Trophoblast cell (in vitro differentiated cells and primary cell): ENCODE measurements around the gene GTSE1.

Experiments used
- DNase-seq, 2 donors: peaks; one replicate each; pipeline ENCODE4 v3.0.0-alpha.2; 2016
- H2AFZ ChIP-seq: 2 replicates; pipeline ENCODE4 v1.6.1; 2013; ENCODE audit warnings: low read length, moderate library complexity, mild to moderate bottlenecking; ENCODE audit not compliant: insufficient read depth, poor library complexity
- H2AK5ac ChIP-seq: 2 replicates; pipeline ENCODE4 v1.6.1; 2013; ENCODE audit warnings: mild to moderate bottlenecking, low read length
- H2BK120ac ChIP-seq: 2 replicates; pipeline ENCODE4 v1.6.1; 2013; ENCODE audit warnings: low read length, mild to moderate bottlenecking, moderate library complexity; ENCODE audit not compliant: insufficient read depth, poor library complexity
- H2BK12ac ChIP-seq: 2 replicates; pipeline ENCODE4 v1.6.1; 2013; ENCODE audit warnings: mild to moderate bottlenecking, low read length, moderate library complexity
- H2BK5ac ChIP-seq: 2 replicates; pipeline ENCODE4 v1.6.1; 2013; ENCODE audit warnings: low read length, low read depth, moderate library complexity, mild to moderate bottlenecking; ENCODE audit not compliant: poor library complexity
- H3K14ac ChIP-seq: 2 replicates; pipeline ENCODE4 v1.6.1; 2013; ENCODE audit warnings: mild to moderate bottlenecking, low read length
- H3K18ac ChIP-seq: 2 replicates; pipeline ENCODE4 v1.6.1; 2013; ENCODE audit warnings: mild to moderate bottlenecking, low read length
- H3K23ac ChIP-seq: 2 replicates; pipeline ENCODE4 v1.6.1; 2013; ENCODE audit warnings: low read length
- H3K27ac ChIP-seq: 2 replicates; pipeline ENCODE4 v1.5.1; 2013; ENCODE audit warnings: low read depth, mild to moderate bottlenecking, inconsistent platforms, low read length, moderate library complexity
- H3K27me3 ChIP-seq: 2 replicates; pipeline ENCODE4 v1.6.1; 2013; ENCODE audit warnings: inconsistent platforms, mild to moderate bottlenecking, low read length, moderate library complexity; ENCODE audit not compliant: insufficient read depth
- H3K36me3 ChIP-seq, 2 experiments: 1 replicate in 1 of 2; 2 replicates in 1 of 2; pipeline ENCODE4 v1.6.1; 2013; ENCODE audit warnings: low read length in 2 of 2, mild to moderate bottlenecking in 2 of 2, moderate library complexity in 1 of 2; ENCODE audit not compliant: insufficient read depth in 2 of 2, control insufficient read depth in 1 of 2
- H3K4ac ChIP-seq: 2 replicates; pipeline ENCODE4 v1.6.1; 2013; ENCODE audit warnings: low read depth, mild to moderate bottlenecking, low read length, moderate library complexity
- H3K4me1 ChIP-seq, 2 experiments: 1 replicate in 1 of 2; 2 replicates in 1 of 2; pipeline ENCODE4 v1.6.1; 2013; ENCODE audit warnings: low read length in 2 of 2, mild to moderate bottlenecking in 2 of 2, moderate library complexity in 1 of 2; ENCODE audit not compliant: insufficient read depth in 2 of 2, control insufficient read depth in 1 of 2
- H3K4me2 ChIP-seq: 2 replicates; pipeline ENCODE4 v1.6.1; 2013; ENCODE audit warnings: inconsistent platforms, mild to moderate bottlenecking, low read length, moderate library complexity
- H3K4me3 ChIP-seq: 2 replicates; pipeline ENCODE4 v1.5.1; 2013; ENCODE audit warnings: mild to moderate bottlenecking, low read depth, low read length, inconsistent platforms
- H3K79me1 ChIP-seq: one replicate; pipeline ENCODE4 v1.6.1; 2013; ENCODE audit warnings: low read length
- H3K79me2 ChIP-seq: 2 replicates; pipeline ENCODE4 v1.6.1; 2013; ENCODE audit warnings: low read length, mild to moderate bottlenecking; ENCODE audit not compliant: control insufficient read depth, insufficient read depth, poor library complexity
- H3K9ac ChIP-seq: 2 replicates; pipeline ENCODE4 v1.6.1; 2013; ENCODE audit warnings: mild to moderate bottlenecking, low read length
- H3K9me3 ChIP-seq: 2 replicates; pipeline ENCODE4 v1.6.1; 2013; ENCODE audit warnings: low read depth, mild to moderate bottlenecking, control low read depth, inconsistent platforms, low read length; ENCODE audit not compliant: insufficient read depth
- H4K12ac ChIP-seq: 2 replicates; pipeline ENCODE4 v1.6.1; 2013; ENCODE audit warnings: low read depth, mild to moderate bottlenecking, low read length, moderate library complexity
- H4K8ac ChIP-seq: 2 replicates; pipeline ENCODE4 v1.6.1; 2013; ENCODE audit warnings: low read depth, mild to moderate bottlenecking, low read length, moderate library complexity
- H4K91ac ChIP-seq: one replicate; pipeline ENCODE4 v1.6.1; 2013; ENCODE audit warnings: low read depth, mild to moderate bottlenecking, low read length, moderate library complexity
- WGBS: extraction: QIAGEN DNeasy Blood & Tissue Kit; methylation state at CpG from one replicate; pipeline ENCODE4 v1.1.7; 2013; ENCODE audit warnings: missing lambda C conversion rate; ENCODE audit not compliant: insufficient read length, insufficient coverage; ENCODE audit errors: extremely low coverage; 5-methylcytosine and 5-hydroxymethylcytosine counted together

The GTSE1 gene

DNA sequence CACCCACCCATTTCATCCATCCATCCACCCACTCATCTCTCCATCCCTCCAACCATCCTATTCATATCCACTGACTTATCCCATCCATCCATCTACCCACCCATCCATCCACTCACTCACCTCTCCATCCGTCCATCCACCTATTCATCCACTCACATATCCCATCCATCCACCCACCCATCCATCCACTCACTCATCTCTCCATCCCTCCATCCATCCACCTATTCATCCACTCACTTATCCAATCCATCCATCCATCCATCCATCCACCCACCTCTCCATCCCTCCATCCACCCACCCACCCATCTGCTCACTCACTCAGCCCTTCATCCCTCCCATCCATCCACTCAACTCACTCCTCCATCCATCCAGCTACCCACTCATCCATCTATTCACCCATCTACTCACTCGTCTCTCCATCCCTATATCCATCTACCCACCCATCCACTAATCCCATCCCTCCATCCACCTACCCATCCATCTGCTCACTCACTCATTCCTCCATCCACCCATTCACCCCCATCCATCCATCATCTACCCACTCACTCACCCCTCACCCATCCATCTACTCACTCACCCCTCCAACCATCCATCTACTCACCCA, 75.1 kb downstream of the GTSE1 start:
- Histone ChIP-seq H2AFZ (no peak overlapping the region), H3K36me3 (peaks cover 18 to 25% of the 10 kb centered on the region in 2 experiments), H3K4me1 (peaks cover under 1 to 2% of the 10 kb centered on the region in 2 experiments), H3K4me3 (no peak overlapping the region), H2BK5ac (no peak overlapping the region), H4K8ac (no peak overlapping the region), H2AK5ac (no peak overlapping the region), H3K9me3 (peaks cover 11% of the 10 kb centered on the region), H3K18ac (no peak overlapping the region), H2BK12ac (no peak overlapping the region), H3K9ac (no peak overlapping the region), H3K79me1 (peaks cover under 1% of the 10 kb centered on the region), H3K27ac (no peak overlapping the region), H3K27me3 (no peaks in the 10 kb centered on the region), H4K12ac (no peak overlapping the region), H3K4me2 (no peak overlapping the region), H3K14ac (no peak overlapping the region), H3K79me2 (no peaks in the 10 kb centered on the region), H3K23ac (no peak overlapping the region), H4K91ac (no peak overlapping the region), H3K4ac (no peak overlapping the region), H2BK120ac (no peak overlapping the region)
- WGBS = 100% methylated on average over 2 of the region's 2 CpGs
- no peak for DNase-seq

DNA sequence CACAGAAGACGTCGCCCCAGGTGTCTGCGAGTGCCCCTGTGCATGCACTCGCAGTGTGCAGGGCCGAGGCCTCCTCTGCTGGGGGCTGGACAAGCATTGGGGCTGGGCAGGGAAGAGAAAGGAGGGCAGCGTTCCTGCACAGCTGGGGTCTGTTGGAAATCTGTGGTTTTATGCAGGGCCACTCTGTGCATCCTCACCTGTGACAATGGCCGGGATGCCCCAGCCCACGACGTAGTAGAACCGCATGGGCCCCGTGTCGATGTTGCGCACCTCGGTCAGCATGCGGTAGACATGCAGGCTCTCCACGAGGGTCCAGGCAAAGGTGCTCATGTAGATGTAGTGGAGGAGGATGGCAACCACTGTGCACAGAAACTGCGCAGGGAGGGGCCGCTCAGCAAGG, 76.0 kb downstream of the GTSE1 start:
- H3K9me3 ChIP-seq = peaks cover 14% of the 10 kb centered on the region
- no peak for DNase-seq
- no CpG with 5 or more reads among the region's 18 CpGs for WGBS

GRCh38 chr22:46373159-46373558, 76.5 kb downstream of the GTSE1 start:
- peaks cover 11 to 13% of the 10 kb centered on the region in 2 experiments for H3K4me1 ChIP-seq
- H4K91ac ChIP-seq = no peak overlapping the region
- H3K9me3 ChIP-seq = peaks cover 14% of the 10 kb centered on the region
- H3K4ac ChIP-seq = no peak overlapping the region
- H3K79me1 ChIP-seq = peaks cover 12% of the 10 kb centered on the region
- no peak overlapping the region for H2AK5ac ChIP-seq
- H3K27me3 ChIP-seq = no peaks in the 10 kb centered on the region
- H4K8ac ChIP-seq = no peak overlapping the region
- no peak overlapping the region for H3K4me2 ChIP-seq
- no peak overlapping the region for H4K12ac ChIP-seq
- no CpG with 5 or more reads among the region's 8 CpGs for WGBS
- no peak overlapping the region for H3K23ac ChIP-seq
- H2BK12ac ChIP-seq = no peak overlapping the region
- H3K27ac ChIP-seq = no peak overlapping the region
- H3K79me2 ChIP-seq = no peaks in the 10 kb centered on the region
- H3K4me3 ChIP-seq = no peak overlapping the region
- peaks cover 22 to 25% of the 10 kb centered on the region in 2 experiments for H3K36me3 ChIP-seq
- H2BK5ac ChIP-seq = no peak overlapping the region
- no peak overlapping the region for H2AFZ ChIP-seq
- DNase-seq = no peak
- no peak overlapping the region for H3K9ac ChIP-seq
- H3K14ac ChIP-seq = no peak overlapping the region
- no peak overlapping the region for H3K18ac ChIP-seq
- no peak overlapping the region for H2BK120ac ChIP-seq

More for the DNA sequence above, 76.0 kb downstream of the GTSE1 start:
- H4K12ac ChIP-seq = no peak overlapping the region
- no peak overlapping the region for H3K18ac ChIP-seq
- no peak overlapping the region for H3K9ac ChIP-seq
- no peak overlapping the region for H2AFZ ChIP-seq
- H3K27me3 ChIP-seq = no peaks in the 10 kb centered on the region
- peaks cover 9 to 10% of the 10 kb centered on the region in 2 experiments for H3K4me1 ChIP-seq
- peaks cover 22 to 25% of the 10 kb centered on the region in 2 experiments for H3K36me3 ChIP-seq
- no peak overlapping the region for H2BK5ac ChIP-seq
- H2BK12ac ChIP-seq = no peak overlapping the region
- H3K23ac ChIP-seq = no peak overlapping the region
- H4K8ac ChIP-seq = no peak overlapping the region
- no peak overlapping the region for H3K14ac ChIP-seq
- H3K27ac ChIP-seq = no peak overlapping the region
- H3K4me3 ChIP-seq = no peak overlapping the region
- peaks cover 8% of the 10 kb centered on the region for H3K79me1 ChIP-seq
- H4K91ac ChIP-seq = no peak overlapping the region
- no peak overlapping the region for H2BK120ac ChIP-seq
- H3K4ac ChIP-seq = no peak overlapping the region
- no peaks in the 10 kb centered on the region for H3K79me2 ChIP-seq
- no peak overlapping the region for H3K4me2 ChIP-seq
- H2AK5ac ChIP-seq = no peak overlapping the region

DNA sequence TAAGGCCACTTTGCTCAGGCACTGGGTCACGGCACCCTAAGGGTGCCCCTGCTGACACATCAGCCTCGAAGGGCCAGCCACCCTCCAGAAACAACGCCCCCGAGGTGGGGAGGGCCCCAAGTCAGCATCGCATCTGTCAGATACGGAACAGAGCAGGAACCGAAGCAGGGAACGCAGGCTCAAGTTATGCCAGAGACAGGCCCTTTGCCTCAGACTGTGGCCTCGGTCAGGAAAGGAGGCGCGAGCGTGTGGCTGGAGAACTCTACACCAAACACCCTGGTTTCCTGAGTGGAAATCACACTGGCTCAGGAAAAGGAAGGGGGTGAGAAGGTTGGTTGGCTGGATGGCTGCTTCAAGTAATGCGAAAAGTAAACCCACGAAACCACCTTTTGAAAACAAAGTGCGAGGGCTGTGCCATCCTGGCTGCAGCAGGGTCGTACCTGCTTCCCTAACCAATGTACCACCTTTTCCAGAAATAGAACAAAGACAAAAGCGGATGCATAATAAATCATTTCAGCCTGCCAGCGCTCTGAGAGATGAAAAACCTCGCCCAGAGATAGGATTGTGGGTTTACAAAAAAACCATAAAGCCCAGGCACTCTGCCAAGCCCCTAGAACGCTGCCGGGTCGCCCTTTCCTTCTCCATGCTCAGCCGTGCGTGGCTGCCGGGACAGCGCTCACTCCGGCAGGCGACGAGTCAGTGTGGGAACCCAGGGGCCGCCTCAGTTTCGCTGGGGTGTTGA, 77.4 kb downstream of the GTSE1 start:
- WGBS = no CpG with 5 or more reads among the region's 31 CpGs
- DNase-seq = no peak
- Histone ChIP-seq H3K9ac (no peak overlapping the region), H3K4me1 (peaks cover 17 to 21% of the 10 kb centered on the region in 2 experiments), H3K79me2 (no peaks in the 10 kb centered on the region), H4K91ac (no peak overlapping the region), H3K4me3 (no peak overlapping the region), H3K79me1 (peaks cover 16% of the 10 kb centered on the region), H4K12ac (no peak overlapping the region), H2AK5ac (no peak overlapping the region), H3K4ac (no peak overlapping the region), H3K36me3 (peaks cover 22 to 25% of the 10 kb centered on the region in 2 experiments), H4K8ac (no peak overlapping the region), H2BK5ac (no peak overlapping the region), H2AFZ (no peak overlapping the region), H3K4me2 (no peak overlapping the region), H3K18ac (no peak overlapping the region), H3K14ac (no peak overlapping the region), H3K27me3 (no peaks in the 10 kb centered on the region), H2BK120ac (no peak overlapping the region), H3K9me3 (peaks cover 14% of the 10 kb centered on the region), H3K27ac (no peak overlapping the region), H3K23ac (no peak overlapping the region), H2BK12ac (no peak overlapping the region)
